Measurements from ENCODE around the gene TSPAN9. TPM values are rescaled to one million over a fixed set of nuclear protein-coding genes. Genes with fewer than 3 reads are reported as not detected.

Gene TSPAN9
- total RNA-seq, 1 donor from 2014 or later, result 40.9 TPM

DNA sequence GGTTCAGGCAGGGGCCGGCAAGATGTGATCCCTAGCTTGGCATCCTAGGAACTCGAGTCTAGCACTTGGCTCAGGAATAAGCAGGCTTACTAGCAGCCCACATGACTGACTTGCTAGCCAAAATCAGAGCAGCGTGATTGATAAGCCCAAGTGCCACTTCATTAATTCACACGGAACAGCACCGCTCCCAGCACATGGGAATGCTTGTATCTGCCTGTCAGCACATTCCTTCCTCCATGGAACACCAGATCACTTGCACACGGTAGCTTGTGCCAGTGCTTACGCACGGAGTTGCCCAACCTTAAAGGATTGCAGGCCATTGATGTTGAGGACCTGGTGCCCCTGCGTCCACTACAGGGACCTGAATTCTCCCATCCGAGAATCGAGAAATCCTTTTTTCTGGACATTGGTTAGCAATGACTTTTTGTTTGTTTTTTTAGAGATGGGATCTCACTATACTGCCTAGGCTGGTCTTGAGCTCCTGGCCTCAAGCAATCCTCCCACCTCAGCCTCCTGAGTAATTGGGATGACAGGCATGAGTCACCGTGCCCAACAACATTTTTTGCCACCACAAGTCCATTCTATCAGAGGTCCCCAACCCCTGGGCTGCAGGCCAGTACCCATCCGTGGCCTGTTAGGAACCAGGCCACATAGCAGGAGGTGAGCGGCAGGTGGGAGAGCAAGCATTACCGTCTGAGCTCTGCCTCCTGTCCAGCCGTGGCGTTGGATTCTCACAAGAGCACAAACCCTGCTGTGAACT lies 30.6 kb upstream of the TSPAN9 start:
- FAIRE-seq (no peak), DNase-seq (ENCODE audit: low read depth) (no peak)
- peaks cover 2% of the 10 kb centered on the region for H3K36me3 Mint-ChIP-seq (ENCODE audit: low read depth, unreplicated experiment)
- no peaks in the 10 kb centered on the region for H3K27me3 ChIP-seq (ENCODE audit: insufficient read depth, low read length)
- no peaks in the 10 kb centered on the region for H3K9me3 Mint-ChIP-seq (ENCODE audit: unreplicated experiment)
- H4K20me1 ChIP-seq (ENCODE audit: insufficient read depth, low read length), result peaks cover 9% of the 10 kb centered on the region
- no peaks in the 10 kb centered on the region for H3K36me3 ChIP-seq (ENCODE audit: insufficient read depth, low read length)
- H3K4me1 Mint-ChIP-seq (ENCODE audit: low read depth, unreplicated experiment), result peaks cover 1% of the 10 kb centered on the region
- TF ChIP-seq, protein P1, sequence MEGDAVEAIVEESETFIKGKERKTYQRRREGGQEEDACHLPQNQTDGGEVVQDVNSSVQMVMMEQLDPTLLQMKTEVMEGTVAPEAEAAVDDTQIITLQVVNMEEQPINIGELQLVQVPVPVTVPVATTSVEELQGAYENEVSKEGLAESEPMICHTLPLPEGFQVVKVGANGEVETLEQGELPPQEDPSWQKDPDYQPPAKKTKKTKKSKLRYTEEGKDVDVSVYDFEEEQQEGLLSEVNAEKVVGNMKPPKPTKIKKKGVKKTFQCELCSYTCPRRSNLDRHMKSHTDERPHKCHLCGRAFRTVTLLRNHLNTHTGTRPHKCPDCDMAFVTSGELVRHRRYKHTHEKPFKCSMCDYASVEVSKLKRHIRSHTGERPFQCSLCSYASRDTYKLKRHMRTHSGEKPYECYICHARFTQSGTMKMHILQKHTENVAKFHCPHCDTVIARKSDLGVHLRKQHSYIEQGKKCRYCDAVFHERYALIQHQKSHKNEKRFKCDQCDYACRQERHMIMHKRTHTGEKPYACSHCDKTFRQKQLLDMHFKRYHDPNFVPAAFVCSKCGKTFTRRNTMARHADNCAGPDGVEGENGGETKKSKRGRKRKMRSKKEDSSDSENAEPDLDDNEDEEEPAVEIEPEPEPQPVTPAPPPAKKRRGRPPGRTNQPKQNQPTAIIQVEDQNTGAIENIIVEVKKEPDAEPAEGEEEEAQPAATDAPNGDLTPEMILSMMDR (IDR thresholded peaks at IDR 0.05; ENCODE audit: insufficient read depth, low read depth, low read length), result no peak
- no peak for TF ChIP-seq EZH2 (IDR thresholded peaks at IDR 0.05; ENCODE audit: insufficient read depth, low read length)
- H3K79me2 ChIP-seq (ENCODE audit: insufficient read depth, low read length), result no peaks in the 10 kb centered on the region
- no peak overlapping the region for H3K4me3 Mint-ChIP-seq (ENCODE audit: unreplicated experiment)
- H3K9ac ChIP-seq (ENCODE audit: low read length), result no peak overlapping the region
- peaks cover 25% of the 10 kb centered on the region for H3K27me3 Mint-ChIP-seq (ENCODE audit: low read depth, unreplicated experiment)
- H3K27ac ChIP-seq (ENCODE audit: low read depth, low read length), result no peak overlapping the region
- no peak overlapping the region for H3K27ac Mint-ChIP-seq (ENCODE audit: unreplicated experiment)
- H3K4me3 ChIP-seq (ENCODE audit: insufficient read depth, low read depth, low read length), result no peak overlapping the region
- no peaks in the 10 kb centered on the region for H3K4me1 ChIP-seq (ENCODE audit: insufficient read depth, low read length)
- H3K4me2 ChIP-seq (ENCODE audit: low read length), result no peak overlapping the region
- H3K9me3 ChIP-seq (ENCODE audit: insufficient read depth, low read depth, low read length), result no peaks in the 10 kb centered on the region
- H2AFZ ChIP-seq (ENCODE audit: low read depth, low read length), result no peak overlapping the region

DNA sequence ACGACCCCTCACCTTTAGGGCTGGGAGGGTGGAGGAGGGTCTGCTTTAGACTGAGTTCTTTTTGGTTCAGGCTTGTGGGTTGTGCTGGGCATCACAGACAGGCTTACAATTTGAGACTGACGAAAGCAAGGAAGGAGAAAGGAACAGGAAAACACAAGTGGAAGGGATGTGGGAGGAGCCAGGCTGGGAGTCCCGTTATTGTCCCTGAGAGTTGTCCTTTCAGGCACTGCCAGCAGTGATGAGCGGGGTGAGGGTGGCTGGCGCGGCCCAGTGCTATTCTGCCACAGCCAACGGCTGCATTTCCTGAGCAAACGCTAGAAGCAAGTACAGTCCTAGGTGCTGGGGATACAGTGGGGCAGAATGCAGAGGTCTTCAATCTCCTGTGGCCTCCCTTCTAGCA lies 29.2 kb upstream of the TSPAN9 start:
- no peak overlapping the region for H3K4me3 Mint-ChIP-seq (ENCODE audit: unreplicated experiment)
- peaks cover 25% of the 10 kb centered on the region for H3K27me3 Mint-ChIP-seq (ENCODE audit: low read depth, unreplicated experiment)
- Histone ChIP-seq H3K27ac (ENCODE audit: low read depth, low read length) (no peak overlapping the region), H3K79me2 (ENCODE audit: insufficient read depth, low read length) (no peaks in the 10 kb centered on the region), H3K4me3 (ENCODE audit: insufficient read depth, low read depth, low read length) (no peak overlapping the region), H3K9ac (ENCODE audit: low read length) (no peak overlapping the region), H3K36me3 (ENCODE audit: insufficient read depth, low read length) (no peaks in the 10 kb centered on the region), H4K20me1 (ENCODE audit: insufficient read depth, low read length) (no peaks in the 10 kb centered on the region), H3K4me2 (ENCODE audit: low read length) (no peak overlapping the region), H3K9me3 (ENCODE audit: insufficient read depth, low read depth, low read length) (no peaks in the 10 kb centered on the region), H3K27me3 (ENCODE audit: insufficient read depth, low read length) (no peaks in the 10 kb centered on the region), H2AFZ (ENCODE audit: low read depth, low read length) (no peak overlapping the region), H3K4me1 (ENCODE audit: insufficient read depth, low read length) (no peaks in the 10 kb centered on the region)
- FAIRE-seq, result no peak
- peaks cover 1% of the 10 kb centered on the region for H3K4me1 Mint-ChIP-seq (ENCODE audit: low read depth, unreplicated experiment)
- H3K9me3 Mint-ChIP-seq (ENCODE audit: unreplicated experiment), result no peaks in the 10 kb centered on the region
- TF ChIP-seq, protein P1 (IDR thresholded peaks at IDR 0.05; ENCODE audit: insufficient read depth, low read depth, low read length), result no peak
- TF ChIP-seq EZH2 (IDR thresholded peaks at IDR 0.05; ENCODE audit: insufficient read depth, low read length), result no peak
- peaks cover 2% of the 10 kb centered on the region for H3K36me3 Mint-ChIP-seq (ENCODE audit: low read depth, unreplicated experiment)
- no peak for DNase-seq (ENCODE audit: low read depth)
- H3K27ac Mint-ChIP-seq (ENCODE audit: unreplicated experiment), result peak overlapping the region; percentile 67

DNA sequence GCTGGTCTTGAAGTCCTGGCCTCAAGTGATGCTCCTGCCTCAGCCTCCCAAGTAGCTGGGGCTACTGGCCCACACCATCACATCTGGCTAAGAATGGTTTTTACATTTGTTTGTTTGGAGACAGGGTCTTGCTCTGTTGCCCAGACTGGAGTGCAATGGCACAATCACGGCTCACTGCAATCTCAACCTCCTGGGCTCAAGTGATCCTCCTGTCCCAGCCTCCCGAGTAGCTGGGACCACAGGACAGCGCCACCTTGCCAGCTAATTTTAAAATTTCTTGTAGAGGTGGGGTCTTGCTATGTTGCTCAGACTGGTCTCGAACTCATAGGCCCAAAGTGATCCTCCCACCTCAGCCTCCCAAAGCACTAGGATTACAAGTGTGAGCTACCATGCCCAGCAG lies 28.6 kb upstream of the TSPAN9 start:
- H3K27me3 Mint-ChIP-seq (ENCODE audit: low read depth, unreplicated experiment), result peaks cover 25% of the 10 kb centered on the region
- no peaks in the 10 kb centered on the region for H3K9me3 ChIP-seq (ENCODE audit: insufficient read depth, low read depth, low read length)
- H3K4me1 Mint-ChIP-seq (ENCODE audit: low read depth, unreplicated experiment), result peaks cover 1% of the 10 kb centered on the region
- no peak overlapping the region for H3K4me3 ChIP-seq (ENCODE audit: insufficient read depth, low read depth, low read length)
- H3K4me1 ChIP-seq (ENCODE audit: insufficient read depth, low read length), result no peaks in the 10 kb centered on the region
- H3K36me3 ChIP-seq (ENCODE audit: insufficient read depth, low read length), result no peaks in the 10 kb centered on the region
- H3K4me2 ChIP-seq (ENCODE audit: low read length), result no peak overlapping the region
- H3K4me3 Mint-ChIP-seq (ENCODE audit: unreplicated experiment), result no peak overlapping the region
- H4K20me1 ChIP-seq (ENCODE audit: insufficient read depth, low read length), result no peaks in the 10 kb centered on the region
- H3K79me2 ChIP-seq (ENCODE audit: insufficient read depth, low read length), result no peaks in the 10 kb centered on the region
- no peak overlapping the region for H3K27ac ChIP-seq (ENCODE audit: low read depth, low read length)
- no peak overlapping the region for H3K9ac ChIP-seq (ENCODE audit: low read length)
- TF ChIP-seq, protein P1 (IDR thresholded peaks at IDR 0.05; ENCODE audit: insufficient read depth, low read depth, low read length), result no peak
- TF ChIP-seq EZH2 (IDR thresholded peaks at IDR 0.05; ENCODE audit: insufficient read depth, low read length), result no peak
- no peak overlapping the region for H3K27ac Mint-ChIP-seq (ENCODE audit: unreplicated experiment)
- no peak for FAIRE-seq
- H3K36me3 Mint-ChIP-seq (ENCODE audit: low read depth, unreplicated experiment), result peaks cover 2% of the 10 kb centered on the region
- no peaks in the 10 kb centered on the region for H3K9me3 Mint-ChIP-seq (ENCODE audit: unreplicated experiment)
- H2AFZ ChIP-seq (ENCODE audit: low read depth, low read length), result no peak overlapping the region
- H3K27me3 ChIP-seq (ENCODE audit: insufficient read depth, low read length), result no peaks in the 10 kb centered on the region
- no peak for DNase-seq (ENCODE audit: low read depth)
